NCI-H345 treated with DMSO at 0.1 percent for 48 hours (cell line): ENCODE results near the gene DHX32.

Experiments used
- DNase-seq: peaks from one replicate; lab custom pipeline; 2025; ENCODE audit not compliant: unreplicated experiment; lab: John Stamatoyannopoulos, UW

DHX32 gene

DNA sequence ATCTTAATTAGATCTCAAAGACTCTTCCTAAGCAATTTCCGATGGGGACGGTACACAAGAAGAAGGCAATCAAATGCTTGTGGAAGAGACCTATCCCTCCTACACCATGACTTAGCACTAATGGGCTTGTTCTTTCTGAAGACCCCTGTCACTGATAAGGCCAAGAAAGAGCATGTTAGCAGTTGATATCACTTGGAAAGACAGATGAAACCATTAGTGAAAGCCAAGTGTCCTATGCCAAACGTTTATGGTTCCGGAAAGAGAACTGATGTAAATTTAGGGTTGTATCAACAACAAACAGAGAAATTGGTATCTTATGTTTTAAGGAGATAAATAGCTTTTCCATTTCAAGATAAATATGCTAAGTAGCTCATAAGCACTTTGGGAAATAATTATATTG is 64.5 kb downstream of the DHX32 start:
- no peak for DNase-seq

- no peak for DNase-seq
These were observed 65.3 kb downstream of the DHX32 start for GRCh38 chr10:125815764-125816163.

GRCh38 chr10:125812128-125812750 is 68.9 kb downstream of the DHX32 start:
- DNase-seq: no peak

- DNase-seq: no peak
These were observed 69.8 kb downstream of the DHX32 start for GRCh38 chr10:125811251-125811650.

GRCh38 chr10:125808047-125808446 is 73.0 kb downstream of the DHX32 start:
- DNase-seq: no peak

DNA sequence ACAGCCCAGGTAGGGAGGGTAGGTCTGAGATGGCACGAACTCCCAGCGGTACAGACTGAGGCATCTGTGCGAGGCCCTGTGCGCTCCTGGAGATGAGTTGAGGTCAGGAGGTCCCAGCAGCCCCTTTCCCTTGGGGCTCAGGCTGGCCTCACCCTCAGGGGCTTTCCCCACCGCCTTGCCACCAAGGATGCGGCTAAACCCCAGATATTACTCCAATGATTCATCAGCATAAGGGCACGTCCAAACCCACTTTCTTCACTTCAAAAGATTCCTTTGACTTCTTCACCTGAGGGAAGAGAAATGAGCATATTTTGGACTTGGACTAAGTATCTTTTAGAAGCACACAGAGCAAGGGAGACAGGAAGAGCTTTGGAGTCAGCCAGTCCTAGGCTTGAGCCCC is 78.4 kb downstream of the DHX32 start:
- no peak for DNase-seq

DNA sequence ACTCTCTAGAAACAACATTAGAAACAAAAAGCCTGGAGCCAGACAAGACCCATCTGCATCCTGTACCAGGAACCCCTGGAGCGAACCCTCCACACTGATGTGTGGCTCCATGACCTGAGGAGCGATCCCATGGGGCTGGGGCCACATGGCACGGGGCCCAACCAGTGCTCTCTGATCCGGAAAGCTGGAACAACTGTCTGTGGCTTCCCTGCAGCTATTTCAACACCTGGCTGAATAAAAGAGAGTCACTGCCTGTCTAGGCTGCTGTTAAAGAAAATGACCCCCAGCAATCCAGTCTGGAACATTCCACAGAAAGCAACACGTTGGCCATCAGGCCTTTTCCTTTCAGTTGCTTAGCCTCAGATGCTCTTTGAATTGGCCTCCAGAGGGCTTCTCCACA is 79.0 kb downstream of the DHX32 start:
- no peak for DNase-seq

GRCh38 chr10:125801574-125801973 is 79.5 kb downstream of the DHX32 start:
- no peak for DNase-seq

DNA sequence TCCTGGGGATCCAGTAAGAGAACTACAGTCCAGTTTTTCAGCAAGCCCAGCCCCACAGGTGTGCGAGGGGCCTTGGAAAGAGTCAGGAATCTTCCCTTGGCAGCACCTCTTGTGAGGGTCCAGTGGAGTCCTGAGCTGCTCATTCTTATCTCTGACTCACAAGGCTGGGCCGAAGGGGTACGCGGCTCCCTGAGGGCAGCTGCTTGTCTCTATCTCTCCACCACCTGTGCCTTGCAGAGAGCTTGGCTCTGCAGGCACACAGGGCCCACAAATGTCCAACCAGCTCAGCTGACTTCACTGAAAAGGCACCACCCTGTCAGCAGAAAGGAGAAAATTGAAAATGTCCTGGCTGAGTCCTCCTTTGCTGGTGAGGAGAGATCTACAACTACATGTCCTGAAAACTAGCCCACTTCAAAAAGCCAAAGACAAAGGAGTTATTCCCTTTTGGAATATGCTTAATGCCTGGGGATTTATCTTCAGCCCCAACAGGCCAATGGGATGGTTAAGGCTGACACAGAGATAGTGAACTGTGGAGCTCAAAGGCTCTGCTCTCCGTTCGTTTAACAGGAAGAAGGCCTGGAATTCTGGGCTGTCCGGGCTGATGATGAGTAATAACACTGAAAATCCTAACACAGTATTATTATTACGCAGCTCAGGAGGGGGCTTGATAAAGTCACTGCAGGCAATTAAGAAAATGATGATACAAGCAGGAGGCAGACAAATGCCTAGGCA is 81.5 kb downstream of the DHX32 start:
- DNase-seq: no peak

GRCh38 chr10:125797994-125798662 is 83.0 kb downstream of the DHX32 start:
- no peak for DNase-seq

GRCh38 chr10:125797424-125797823 is 83.7 kb downstream of the DHX32 start:
- no peak for DNase-seq

- DNase-seq: no peak
These were observed 85.4 kb downstream of the DHX32 start for GRCh38 chr10:125795637-125796190.

DNA sequence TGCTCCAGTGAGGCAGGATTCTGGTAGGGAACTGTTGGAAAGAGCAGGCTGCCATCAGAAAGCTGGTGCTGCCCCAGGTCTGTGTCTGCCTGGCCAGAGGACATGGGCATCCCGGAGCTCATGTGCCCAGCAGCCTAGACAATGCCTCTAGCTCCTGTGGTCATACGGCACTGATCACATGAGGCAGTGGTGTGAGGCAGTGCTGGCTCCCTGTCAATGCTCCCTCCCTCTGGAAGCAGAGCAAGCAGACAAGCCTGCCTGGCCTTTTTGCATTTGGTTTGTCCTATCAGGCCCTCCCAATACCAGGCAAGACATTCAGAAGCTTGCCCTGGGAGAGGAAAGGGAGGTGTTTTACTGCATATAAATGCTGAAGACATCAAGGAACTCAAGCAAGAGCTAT is 86.0 kb downstream of the DHX32 start:
- DNase-seq: no peak

DNA sequence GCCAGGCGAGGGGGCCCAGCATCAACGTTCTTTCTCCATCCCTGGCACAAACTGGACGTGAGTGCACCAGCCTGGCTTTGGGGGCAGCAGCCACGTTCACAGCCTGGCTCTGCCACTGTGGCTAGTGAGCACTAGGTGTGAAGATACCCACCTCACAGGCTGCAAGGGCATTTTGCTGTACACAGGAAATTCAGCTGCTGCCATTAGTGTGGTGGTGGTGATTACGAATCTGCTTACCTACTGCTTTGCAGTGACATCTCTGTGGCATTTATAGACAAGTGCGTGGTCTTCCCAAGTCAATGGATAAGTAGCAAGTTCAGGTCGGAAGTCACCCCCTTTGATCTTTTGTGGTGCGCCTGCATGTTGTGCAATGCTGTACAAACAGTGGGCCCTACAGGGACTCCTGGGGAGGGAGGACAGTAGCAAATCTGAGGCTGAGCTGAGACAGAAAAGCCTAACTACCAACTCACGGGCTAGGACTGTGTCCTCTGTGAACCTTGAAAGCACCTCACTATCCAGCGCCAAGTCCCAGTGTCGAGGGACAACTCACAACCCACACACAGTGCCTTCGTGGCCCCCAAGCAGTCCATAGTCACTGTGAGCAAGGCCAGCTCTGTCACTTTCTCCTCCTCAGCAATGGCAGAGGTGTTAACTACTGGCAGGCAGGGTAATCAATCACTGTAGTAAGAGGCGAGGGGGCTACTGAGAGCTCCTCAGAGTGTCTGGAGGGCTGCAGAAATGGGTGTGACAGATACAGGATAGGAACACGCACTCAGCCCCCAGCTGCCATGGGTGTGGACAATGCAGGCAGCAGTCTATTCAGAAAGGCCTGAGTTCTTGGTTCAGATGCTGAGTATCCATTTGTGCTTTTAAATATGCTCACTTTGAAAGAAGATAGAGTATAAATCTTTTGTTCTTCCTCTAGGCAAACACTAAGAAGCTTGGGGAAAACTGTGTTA is 88.5 kb downstream of the DHX32 start:
- no peak for DNase-seq

GRCh38 chr10:125788156-125789034 is 92.7 kb downstream of the DHX32 start:
- DNase-seq: no peak
